SH-SY5Y (cell line): ENCODE data around the gene TXNDC16.

Experiments used
- GATA2 ChIP-seq: IDR thresholded peaks from 2 replicates; pipeline ENCODE4 v1.6.1; 2011; ENCODE audit warnings: mild to moderate bottlenecking, low read depth, low read length
- GATA3 ChIP-seq: IDR thresholded peaks from 2 replicates; pipeline ENCODE4 v1.6.1; 2011; ENCODE audit warnings: low read depth, mild to moderate bottlenecking, low read length, moderate library complexity

- TF ChIP-seq GATA2 (no peak), GATA3 (no peak)
Measured at GRCh38 chr14:52434955-52435354, 117.3 kb downstream of the TXNDC16 start.
